ENCODE data around the gene CCDC69.

The CCDC69 gene

DNA sequence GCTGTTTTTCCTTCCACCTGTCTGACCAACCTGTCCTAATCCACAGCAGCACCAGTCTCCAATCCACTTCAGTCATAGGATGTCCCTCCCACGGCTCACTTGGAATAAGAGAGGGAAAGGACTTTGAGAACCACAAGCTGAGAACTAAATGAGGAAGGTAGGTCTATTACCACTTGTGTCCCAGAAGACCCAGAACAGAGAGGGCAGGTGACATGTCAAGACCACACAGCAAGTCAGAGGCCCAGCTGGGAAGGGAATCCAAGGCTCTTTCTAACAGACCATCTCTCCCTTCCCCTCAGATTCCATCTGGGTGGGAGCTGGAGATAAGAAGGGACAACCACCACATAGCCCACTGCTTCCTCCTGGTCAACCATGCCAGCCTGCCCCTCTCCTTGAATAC is 81.0 kb downstream of the CCDC69 start:
- DNase-seq (ENCODE audit: low spot score): no peak

GRCh38 chr5:151141535-151141934 is 82.4 kb downstream of the CCDC69 start:
- DNase-seq (ENCODE audit: low spot score): peak; percentile 39

GRCh38 chr5:151140686-151141459 is 83.0 kb downstream of the CCDC69 start:
- DNase-seq (ENCODE audit: low spot score): no peak

DNA sequence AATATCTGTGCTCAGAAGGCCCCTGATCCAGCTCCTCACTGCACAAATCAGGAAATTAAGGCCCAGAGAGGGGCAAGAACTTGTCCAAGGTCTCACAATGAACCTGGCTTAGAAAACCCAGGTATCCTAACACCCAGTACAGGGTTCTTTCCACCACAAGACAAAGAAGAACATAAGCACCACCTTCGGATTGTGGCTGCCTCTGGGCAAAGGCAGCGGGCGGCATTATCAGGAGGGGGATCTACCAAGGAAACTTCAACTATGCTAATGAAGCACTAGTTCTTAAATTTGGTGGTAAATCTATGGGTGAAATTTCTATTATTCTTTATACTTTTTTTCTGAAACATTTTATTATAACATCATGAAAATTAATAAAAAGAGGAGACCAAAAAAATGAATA is 84.2 kb downstream of the CCDC69 start:
- no peak for DNase-seq (ENCODE audit: low spot score)

DNA sequence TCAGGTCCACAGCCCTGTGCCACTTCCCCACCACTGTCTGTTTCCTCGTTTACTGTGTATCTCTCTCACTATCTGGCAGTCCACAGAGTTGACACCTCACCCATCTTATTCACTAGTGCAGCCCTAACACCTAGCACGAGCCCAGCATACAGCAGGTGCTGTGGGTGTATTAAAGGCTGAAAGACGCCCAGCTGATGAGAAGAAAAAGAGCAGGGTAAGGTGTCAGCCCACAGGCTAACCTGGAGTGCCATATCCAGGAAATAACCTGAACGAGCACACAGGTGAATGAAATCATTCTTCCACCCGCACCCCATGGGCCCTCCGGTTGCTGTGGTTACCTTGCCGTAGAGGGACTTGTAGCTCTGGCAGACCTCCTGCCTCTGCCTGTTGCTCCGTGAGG is 84.9 kb downstream of the CCDC69 start:
- DNase-seq (ENCODE audit: low spot score): no peak

- DNase-seq (ENCODE audit: low spot score): no peak
Observed at GRCh38 chr5:151138114-151138513, 85.8 kb downstream of the CCDC69 start.

- DNase-seq (ENCODE audit: low spot score): no peak
Observed at GRCh38 chr5:151137067-151137825, 86.6 kb downstream of the CCDC69 start.

DNA sequence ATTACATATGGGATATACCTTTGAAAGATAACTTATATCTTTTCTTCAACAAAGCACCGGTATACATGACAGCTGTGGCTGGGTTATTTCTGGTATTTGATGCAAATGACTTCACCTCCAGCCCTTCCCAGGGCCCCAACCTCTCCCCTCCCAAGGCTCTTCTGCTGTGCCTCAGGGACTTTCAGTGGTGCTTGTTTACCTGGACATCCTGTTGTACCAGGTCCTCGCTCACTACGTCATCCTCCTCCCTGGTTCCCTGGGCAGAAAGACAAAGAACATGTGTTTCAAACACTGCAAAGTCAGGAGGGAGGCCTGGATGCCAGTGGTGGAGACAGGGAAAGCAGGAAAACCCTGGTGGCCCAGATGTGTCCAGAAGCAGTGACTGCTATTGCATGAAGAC is 89.7 kb downstream of the CCDC69 start:
- no peak for DNase-seq (ENCODE audit: low spot score)

- DNase-seq (ENCODE audit: low spot score): no peak
Observed at GRCh38 chr5:151132963-151133362, 90.9 kb downstream of the CCDC69 start.

Measured in kidney tubule cell (primary cell).